SHP77 treated with DMSO at 0.1 percent for 48 hours (cell line): ENCODE measurements around the gene SLC10A3.
A peak's percentile ranks its signal among the peaks of the same experiment; 100 is the strongest.

Experiments
- DNase-seq: peaks from one replicate; lab custom pipeline; 2025; lab: John Stamatoyannopoulos, UW

The SLC10A3 gene

DNA sequence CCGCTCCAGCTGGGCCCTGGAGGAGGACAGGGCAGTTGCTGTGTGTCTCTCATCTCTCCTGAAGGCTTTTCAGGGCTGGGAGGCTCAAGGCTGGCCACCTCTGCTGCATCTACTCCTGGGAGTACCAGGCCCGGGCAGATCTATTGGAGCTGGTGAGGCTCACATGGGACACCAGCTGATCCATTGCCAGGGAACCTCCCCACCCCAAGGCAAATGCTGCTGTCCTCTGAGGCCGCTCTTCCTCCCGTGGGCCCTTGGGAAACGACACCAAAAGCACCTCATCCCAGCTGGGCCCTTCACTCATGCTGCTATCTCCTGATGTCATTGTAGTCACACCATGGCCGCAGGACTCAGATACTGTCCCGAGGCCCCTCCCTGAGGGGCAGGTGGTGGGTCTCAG is 7.6 kb downstream of the SLC10A3 start:
- DNase-seq = no peak

DNA sequence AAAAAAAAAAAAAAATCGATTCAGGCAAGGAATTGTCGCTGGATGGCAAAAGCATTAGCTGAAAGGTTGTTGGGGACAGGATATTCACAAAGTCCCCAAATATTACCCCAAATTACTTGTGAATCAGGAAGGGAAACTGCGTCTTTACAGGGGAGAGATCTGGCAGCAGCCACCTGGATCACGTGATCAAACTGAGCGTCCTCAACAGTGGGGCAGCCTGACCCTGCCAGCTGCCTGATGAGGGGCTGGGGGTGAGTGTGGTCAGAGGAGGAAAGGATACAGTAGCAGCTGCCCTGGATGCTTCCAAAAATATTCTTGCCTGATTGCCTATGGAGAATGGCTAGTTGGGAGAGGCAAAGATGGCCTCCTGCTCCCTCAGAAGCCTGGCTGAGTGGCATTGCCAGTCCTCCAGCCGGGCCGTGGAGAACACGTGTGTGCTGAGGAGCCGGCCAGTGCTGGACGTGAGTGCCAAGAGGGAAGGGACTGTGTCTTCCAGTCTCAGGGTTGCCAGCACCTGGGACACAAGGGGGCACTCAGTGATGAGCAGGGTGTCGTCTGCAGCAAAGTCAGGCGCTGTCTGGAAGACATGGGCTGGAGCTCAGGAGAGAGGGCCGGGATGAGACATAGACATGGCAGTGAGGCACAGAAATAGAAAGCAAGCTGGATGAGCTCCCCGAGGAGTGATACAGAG is 8.4 kb downstream of the SLC10A3 start:
- DNase-seq = no peak

DNA sequence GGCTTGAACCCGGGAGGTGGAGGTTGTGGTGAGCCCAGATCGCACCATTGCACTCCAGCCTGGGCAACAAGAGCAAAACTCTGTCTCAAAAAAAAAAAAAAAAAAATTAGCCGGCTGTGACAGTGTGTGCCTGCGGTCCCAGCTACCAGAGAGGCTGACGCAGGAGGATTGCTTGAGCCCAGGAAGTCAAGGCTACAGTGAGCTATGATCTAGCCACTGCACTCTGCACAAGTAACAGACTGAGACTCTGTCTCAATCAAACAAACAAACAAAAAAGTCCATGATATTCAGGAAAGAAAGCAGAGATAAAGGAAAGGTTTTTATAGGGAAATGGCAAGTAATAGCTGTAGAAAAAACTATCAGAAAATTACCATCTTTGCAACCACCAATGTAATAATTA is 9.2 kb downstream of the SLC10A3 start:
- no peak for DNase-seq

DNA sequence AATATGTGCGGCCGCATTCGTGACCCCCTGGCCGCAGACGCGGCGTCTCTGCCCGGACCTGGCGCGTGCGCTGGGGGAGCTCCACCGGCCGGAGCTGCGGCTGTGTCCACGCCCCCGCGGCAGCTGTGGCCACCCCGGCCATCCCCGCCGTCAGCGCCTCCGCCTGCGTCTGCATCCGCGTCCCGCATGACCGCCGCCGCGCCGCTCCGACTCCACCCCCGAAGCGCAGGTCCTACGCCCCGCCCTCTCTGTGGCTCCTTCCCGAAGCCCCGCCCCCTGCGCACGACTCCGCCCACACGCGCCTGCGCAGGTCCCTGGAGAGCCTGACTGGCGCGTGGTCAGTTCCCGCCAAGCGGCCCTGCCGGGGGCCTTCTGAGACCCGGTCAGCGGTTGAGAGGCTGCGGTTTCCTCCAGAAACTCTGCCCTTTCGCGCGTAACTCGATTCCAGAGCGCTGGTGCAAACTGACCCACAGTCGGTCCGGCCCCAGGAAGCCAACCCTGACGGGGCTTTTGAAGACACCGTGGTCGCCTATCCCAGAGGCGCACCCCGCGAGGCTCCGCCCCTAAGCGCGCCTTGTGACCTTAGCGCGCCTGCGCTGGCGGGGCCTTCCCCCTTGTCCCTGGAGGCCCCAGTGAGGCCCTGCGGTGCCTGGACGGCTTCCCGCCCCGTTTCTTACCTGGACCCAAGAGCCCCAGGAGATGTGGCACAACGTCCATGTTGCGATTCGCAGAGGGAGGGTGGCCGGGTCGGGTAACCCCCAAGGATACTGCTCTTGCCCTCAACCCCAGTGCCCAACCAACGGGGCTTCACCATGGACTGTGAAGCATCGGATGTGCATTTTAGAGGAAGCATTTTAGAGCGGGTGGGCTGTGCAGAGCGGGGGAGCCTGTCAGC is 11.5 kb downstream of the SLC10A3 start, which contains the start of gene LAGE3:
Gene LAGE3, minus strand, starts transcription at position 554 of the 895 bp plus-strand sequence. Its CDS starts 366 bp downstream, at position 188.
- DNase-seq = peak; percentile 63

DNA sequence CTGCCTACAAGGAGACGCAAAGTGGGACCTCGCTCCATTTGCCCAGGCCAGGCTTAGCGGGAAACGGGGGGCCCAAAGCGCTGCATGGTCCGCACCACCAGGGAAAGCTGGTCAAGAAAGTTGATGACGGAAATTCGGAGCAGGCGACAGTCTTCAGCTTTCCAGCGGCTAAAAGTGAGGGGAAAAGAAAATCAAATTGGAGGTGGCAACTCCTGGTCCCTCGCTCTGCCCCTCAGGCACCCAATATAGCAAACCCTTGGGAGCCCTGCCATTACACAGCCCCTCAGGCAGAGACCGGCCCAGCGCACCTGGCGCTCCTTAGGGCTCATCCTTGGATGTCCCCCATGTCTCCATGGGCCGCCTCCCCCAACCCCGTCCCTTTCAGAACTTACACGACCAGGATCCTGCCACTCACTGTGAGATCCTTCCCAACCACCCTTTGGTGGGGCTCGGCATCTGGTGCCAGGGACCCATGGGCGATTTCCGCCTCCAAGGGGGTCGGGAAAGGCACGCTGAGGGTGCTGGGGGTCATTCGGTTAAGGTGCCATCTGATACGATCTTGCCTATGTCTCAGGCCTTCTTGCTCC is 12.4 kb downstream of the SLC10A3 start:
- no peak for DNase-seq

DNA sequence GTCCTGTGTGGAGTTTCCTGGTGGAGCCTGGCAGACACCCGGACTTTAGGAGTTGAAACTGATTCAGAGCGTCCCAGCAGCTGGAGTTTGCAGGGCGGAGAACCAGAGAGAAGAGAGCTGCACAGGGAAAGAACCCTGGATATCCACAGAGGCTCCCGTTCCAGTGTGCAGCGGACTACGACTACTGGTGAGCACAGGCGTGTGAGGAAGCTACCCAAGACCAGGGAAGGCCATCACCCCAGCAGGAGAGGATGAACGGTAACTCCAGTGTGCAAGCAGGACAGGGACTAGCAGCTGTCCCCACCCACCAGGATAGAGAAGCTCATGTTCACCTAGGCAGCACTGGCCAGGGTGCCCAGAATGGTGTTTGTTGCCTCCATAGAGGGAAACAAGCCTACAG is 13.6 kb downstream of the SLC10A3 start:
- DNase-seq = no peak

DNA sequence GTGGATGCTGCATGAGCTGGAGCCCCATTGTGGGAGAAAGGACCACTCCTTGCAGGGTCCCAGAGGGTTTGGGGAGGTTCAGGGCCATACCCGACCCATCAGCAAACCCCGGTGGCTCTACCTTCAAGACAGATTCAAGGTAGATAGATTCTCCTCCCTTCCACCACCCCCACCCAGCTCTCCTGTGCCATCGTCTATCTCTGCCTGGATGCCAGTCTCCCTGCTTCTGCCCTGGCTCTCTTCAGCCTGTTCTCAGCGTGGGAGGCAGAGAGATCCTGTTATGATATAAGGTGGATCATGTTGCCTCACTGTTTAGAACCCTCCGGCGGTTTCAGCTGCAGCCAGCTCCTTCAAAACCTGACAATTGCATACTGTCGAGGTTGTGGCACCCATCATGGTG is 16.7 kb downstream of the SLC10A3 start:
- DNase-seq = no peak

DNA sequence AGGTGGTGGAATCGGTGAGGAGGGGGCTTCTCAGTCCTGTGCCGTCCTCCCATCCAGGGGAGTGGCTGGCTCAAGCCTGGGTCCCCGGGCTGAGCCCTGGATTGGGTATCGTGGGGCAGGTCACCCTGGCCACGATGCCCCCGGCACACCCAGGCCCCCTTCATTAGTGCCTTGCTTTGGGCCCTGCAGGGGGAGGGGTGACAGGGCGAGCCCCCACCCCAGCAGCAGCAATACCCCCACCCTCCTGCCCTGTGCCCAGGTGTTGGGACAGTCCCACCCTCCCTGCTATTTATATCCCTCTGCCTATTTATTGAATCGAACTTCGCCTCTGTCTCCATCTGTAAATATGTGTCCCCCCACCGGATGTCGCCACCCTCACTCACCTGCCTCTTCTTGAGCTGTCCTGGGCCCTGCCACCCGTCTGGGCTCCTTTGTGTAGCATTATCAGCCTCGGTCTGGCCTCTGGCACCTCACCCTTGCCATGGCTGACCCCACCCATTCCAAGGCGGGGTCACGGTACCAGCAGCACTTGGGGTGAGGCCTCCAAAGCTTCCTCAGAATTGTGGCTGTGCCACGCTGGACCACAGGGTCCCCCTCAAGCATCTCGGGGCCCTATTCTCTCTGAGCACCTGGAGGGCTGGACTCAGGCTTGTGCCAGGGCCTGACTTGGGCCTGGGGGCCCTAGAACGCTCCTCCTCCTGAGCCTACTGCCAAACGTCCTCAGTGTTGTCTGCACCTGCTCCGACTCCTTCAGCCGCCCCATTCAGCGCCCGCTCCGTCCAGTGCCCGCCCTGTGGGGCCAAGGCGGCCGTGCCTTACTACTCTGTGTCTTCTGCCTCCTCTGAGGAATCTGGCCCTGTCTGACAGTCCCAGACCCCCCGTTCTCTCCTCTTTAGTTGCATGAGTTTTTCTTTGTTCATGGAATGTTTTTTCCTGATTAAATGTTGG is 17.5 kb downstream of the SLC10A3 start:
- no peak for DNase-seq

DNA sequence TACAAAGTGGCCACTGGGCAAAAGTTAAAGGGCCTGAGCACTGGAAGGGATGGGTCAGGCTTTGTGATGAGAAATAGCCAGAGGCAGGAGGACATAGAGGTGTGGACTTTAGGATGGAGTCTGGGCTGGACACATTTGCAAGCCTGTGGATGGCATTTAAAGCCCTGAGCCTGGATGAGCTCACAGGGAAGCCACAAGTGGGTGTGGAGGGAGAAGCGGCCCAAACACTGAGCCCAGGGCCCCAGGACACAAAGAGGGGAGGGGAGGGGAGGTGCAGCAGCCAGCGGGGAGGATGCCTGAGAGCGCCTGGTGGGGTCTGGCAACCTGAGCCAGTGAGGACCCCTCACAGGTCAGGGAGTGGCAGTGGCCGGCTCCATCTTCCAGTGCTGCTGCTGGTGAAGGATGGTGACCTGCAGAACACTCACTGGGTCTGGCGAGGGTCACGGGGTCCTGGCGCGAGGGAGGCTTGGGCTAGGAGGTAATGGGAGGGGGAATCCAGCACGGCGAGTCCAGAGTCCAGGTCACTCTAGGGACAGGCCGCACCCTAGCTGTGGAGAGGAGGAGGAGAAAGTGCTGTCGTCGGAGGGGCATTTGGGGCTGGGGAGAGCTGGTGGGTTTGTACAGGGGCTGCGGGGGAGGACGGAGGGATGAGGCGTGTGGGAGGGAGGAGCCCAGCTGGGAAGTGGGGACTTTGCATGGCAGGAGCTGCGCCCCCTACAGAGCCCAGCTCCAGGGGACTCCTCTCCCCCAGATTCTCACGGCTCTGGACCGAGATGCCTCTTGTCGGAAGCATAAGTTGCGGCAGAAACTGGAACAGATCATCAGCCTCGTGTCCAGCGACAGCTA is 18.4 kb downstream of the SLC10A3 start:
- no peak for DNase-seq

DNA sequence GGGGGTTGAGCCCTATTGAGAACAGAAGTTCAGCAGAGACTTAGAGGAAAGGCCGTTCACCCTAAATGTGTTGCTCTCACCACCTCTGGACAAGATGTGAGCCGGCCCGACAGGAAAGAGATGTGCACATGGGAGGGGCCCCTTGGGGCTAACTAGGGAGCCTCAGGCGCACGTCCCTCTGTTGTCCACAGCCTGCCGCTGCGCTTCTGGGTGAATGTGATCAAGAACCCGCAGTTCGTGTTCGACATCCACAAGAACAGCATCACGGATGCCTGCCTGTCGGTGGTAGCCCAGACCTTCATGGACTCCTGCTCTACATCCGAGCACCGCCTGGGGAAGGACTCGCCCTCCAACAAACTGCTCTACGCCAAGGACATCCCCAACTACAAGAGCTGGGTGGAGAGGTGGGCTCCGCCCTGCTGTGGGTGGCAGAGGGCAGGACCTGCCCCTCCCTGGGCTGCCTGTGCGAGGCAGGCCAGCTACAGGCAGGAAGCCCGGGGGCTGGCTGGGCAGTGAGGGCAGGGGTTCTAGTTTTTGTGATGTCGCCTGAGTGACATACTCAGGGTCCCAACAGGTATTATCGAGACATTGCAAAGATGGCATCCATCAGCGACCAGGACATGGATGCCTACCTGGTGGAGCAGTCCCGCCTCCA is 19.4 kb downstream of the SLC10A3 start:
- DNase-seq = no peak

DNA sequence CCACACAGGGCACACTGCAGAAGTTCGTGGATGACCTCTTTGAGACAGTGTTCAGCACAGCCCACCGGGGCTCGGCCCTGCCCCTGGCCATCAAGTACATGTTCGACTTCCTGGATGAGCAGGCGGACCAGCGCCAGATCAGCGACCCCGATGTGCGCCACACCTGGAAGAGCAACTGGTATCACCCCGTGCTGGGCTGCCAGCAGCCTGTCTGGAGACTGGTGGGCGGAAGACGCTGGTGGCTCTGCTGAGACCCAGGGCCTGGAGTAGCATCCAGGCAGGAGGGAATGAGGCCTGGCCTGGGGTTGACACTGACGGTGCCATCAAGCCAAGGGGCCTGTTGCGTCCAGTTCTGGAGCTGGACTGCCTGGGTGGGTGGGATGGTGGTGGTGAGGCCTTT is 20.0 kb downstream of the SLC10A3 start:
- DNase-seq = no peak

DNA sequence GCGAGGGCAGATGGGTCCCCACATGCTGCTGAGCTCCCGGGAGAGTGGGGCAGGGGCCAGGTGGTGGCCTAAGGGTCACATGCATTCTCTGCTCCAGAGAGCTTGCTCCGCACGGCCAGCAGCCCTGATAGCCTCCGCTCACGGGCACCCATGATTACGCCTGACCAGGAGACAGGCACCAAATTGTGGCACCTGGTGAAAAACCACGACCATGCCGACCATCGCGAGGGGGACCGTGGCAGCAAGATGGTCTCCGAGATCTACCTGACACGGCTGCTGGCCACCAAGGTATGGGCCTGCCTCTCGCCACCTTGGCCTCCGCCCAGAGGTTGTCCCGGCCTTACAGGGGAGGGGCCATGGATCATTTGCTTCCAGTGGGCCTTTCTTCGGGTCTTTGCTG is 20.5 kb downstream of the SLC10A3 start:
- DNase-seq = no peak

DNA sequence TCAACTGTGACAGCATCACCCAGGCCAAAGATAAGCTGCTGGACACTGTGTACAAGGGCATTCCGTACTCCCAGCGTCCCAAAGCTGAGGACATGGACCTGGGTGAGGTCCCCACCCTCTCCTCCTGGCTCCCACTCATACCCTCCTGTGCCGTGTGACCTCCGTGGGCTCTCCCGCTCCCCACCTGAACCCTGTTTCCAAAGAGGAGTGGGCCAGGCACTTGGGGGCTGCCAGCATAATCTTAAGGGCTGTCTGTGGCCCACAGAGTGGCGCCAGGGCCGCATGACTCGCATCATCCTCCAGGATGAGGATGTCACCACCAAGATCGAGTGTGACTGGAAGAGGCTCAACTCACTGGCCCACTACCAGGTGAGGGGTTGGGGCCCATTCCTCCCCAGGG is 21.3 kb downstream of the SLC10A3 start:
- DNase-seq = no peak

DNA sequence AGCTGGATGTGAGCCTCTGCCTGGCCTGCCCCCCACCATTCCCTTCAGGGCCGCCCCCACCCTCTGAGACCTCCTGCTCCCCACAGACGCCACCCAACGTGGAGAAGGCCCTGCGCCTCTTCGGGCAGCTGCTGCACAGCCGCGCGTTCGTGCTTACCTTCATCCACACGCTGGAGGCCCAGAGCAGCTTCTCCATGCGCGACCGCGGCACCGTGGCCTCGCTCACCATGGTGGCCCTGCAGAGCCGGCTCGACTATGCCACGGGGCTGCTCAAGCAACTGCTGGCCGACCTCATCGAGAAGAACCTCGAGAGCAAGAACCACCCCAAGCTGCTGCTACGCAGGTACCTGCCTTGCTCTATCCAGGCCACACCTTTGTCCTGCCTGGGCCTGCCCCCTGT is 22.2 kb downstream of the SLC10A3 start:
- no peak for DNase-seq

DNA sequence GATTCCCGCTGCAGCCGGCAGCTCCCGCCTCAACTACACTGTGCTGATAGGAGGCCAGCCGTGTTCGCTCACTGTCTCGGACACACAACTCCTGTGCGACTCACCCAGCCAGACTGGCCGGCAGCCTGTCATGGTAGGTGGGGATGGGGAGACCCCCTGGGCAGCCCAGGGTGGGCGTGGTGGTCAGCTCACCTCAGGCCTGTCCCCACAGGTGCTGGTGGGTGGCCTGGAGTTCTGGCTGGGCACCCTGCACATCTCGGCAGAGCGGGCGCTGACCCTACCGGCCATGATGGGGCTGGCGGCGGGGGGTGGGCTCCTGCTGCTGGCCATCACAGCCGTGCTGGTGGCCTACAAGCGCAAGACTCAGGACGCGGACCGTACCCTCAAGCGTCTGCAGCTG is 22.9 kb downstream of the SLC10A3 start:
- DNase-seq = no peak

DNA sequence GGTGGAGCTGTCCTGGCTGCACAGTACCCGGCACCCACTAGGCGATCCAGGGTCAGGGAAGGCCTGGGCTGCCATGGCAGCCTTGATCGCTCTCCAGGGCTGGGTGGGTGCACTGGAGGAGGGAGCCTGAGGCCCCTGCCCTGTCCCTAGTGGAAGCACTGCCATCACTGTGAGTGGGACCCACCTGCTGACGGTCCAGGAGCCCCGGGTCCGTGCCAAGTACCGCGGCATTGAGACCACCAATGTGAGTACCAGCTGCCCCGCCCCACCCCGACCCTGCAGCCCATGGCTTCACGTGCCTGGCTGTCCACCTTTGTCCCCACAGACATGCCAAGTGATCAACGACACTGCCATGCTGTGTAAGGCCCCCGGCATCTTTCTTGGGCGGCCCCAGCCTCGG is 23.5 kb downstream of the SLC10A3 start:
- DNase-seq = no peak

DNA sequence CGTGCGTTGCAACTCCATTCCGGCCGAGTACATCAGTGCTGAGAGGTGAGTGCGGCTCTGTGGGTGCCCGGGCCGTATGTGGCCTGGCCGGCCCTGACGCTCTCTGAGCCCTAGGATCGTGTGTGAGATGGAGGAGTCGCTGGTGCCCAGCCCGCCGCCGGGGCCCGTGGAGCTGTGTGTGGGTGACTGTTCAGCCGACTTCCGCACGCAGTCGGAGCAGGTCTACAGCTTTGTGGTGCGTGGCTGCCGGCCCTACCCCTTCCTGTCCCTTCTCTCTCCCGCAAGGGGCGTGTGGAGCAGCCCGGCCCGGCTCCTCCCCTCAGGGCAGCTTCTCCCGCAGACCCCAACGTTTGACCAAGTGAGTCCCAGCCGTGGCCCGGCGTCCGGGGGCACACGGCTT is 24.4 kb downstream of the SLC10A3 start:
- no peak for DNase-seq

DNA sequence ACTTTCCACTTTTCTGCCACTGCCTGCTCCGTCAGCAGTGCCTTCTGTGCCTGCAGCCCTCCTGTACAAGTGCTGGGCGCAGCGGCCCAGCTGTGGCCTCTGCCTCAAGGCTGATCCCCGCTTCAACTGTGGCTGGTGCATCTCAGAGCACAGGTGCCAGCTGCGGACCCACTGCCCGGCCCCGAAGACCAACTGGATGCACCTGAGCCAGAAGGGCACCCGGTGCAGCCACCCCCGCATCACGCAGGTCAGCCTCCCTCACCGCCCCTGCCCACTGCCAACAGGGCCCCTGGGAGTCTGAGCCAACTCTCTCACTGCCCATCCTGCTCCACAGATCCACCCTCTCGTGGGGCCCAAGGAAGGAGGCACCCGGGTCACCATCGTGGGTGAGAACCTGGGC is 24.8 kb downstream of the SLC10A3 start:
- no peak for DNase-seq

DNA sequence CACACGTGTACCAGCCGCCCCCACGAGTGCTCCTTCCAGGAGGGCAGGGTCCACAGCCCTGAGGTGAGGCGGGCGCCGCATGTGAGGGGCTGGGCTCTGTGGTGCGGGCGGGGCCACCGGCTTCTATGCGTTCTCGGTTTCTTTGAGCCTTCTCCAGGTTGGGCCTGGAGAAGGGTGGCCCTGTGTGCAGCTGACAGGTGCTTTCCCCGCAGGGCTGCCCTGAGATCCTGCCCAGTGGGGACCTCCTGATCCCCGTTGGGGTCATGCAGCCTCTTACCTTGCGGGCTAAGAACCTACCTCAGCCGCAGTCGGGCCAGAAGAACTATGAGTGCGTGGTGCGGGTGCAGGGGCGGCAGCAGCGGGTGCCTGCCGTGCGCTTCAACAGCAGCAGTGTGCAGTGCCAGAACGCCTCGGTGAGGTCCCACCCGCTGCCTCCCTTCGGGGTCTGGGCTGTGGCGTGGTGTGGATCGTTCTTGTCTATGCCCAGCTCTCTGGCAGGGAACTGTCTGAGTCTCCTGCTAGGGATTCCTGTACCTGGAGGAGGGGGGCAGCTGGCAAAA is 25.5 kb downstream of the SLC10A3 start:
- DNase-seq = no peak

DNA sequence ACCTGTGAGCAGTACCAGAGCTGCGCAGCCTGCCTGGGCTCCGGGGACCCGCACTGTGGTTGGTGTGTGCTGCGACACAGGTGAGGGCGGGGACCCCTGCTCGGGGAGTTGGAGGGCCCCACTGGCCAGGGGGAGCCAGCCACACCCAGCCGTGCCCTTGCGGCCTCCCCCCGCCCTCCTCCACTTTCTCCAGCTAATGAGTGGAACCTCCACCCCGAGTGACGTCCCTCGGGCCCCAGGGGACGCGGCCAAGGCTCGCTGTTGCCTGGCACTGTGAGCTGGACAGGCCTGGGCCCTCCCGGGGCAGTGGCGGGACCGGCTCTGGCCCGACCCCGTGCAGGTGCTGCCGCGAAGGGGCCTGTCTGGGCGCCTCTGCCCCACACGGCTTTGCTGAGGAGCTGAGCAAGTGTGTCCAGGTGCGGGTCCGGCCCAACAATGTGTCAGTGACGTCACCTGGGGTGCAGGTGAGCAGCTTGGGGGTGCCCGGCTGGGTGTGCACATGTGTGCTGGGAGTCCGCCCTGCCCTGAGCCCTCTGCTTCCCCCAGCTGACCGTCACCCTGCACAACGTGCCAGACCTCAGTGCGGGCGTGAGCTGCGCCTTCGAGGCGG is 26.7 kb downstream of the SLC10A3 start:
- DNase-seq = no peak
